HEK293 (cell line): Measurements from ENCODE around the gene RNASET2.

ENCODE experiments used
- KLF16 ChIP-seq: fragments of 450-650 bp; formaldehyde crosslinking; IDR thresholded peaks from 2 replicates; pipeline ENCODE4 v1.5.1; 2017; ENCODE audit warnings: missing biosample characterization, missing genetic modification characterization
- ZNF747 ChIP-seq: fragments of 450-650 bp; formaldehyde crosslinking; IDR thresholded peaks from 2 replicates; pipeline ENCODE4 v1.5.1; 2016; ENCODE audit warnings: missing biosample characterization, missing genetic modification characterization

DNA sequence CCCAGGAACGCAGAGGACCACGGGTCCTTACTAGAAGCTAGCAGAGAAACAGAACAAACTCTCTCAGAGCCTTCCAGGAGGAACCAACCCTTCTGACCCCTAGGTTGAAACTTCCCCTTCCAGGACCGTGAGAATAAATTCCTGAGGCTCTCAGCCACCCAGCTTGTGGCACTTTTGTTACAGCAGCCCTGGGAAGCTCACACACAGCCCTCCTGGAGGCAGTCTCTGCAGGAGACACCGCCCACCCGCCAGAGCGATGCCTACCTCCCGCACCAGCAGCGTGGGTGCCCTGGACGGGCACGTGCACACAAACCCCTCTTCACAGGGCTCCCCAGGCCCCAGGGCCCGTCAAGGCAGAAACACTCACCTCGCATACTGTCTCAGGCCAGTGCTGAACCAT is 4.2 kb downstream of the RNASET2 start:
- TF ChIP-seq KLF16 (tag by site-specific recombination) (no peak), ZNF747 (no peak)
